Glomerular visceral epithelial cell (primary cell): ENCODE results near the gene DSCAML1.
A peak's percentile ranks its signal among the peaks of the same experiment; 100 is the strongest.

Experiments used
- DNase-seq: peaks from one replicate; pipeline ENCODE4 v3.0.0-alpha.2; 2016; ENCODE audit errors: extremely low spot score

Gene DSCAML1

DNA sequence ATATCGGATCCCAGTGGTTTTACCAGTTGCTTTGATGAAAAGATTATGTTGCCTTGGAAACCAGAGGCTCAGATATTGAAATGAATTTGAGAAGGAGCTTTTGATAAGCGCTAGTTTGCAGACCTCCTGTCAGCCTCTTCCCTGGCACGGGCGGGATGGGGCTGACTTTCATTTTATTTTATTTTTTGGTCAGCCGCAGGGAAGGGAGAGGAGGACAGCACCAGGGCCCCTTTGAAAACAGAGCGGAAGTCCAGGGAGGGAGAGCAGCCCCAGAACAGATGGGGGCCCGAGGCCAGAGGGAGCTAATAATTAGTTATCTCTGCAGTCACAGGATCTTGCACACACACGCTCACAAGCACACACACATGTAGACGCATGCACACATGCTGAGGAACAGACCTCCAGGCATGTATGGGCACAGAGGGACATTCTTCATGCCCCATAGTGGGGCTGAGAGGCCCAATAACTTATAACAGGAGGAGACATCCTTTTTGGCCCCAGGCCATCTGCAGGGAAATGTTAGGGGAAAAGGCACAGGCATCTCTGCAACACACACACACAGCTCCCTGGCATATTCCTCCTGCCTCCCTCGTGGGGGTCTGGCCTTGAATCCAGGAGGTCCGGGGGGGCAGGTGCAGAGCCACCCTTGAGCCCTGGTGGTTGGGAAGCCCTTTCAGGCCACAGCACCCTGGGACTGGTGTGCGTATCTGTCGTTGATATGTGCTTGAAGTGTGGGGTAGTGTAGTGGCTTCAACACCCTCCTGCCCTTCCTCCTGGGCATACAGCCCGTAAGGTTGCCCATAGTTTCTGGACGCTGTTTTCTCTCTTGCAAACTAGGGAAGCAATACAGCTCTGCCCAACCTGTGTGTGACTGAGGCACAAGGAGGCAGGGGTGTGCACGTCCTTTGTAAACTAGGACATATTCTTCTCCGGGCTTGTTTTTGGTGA is 352.0 kb downstream of the DSCAML1 start:
- DNase-seq, result no peak

DNA sequence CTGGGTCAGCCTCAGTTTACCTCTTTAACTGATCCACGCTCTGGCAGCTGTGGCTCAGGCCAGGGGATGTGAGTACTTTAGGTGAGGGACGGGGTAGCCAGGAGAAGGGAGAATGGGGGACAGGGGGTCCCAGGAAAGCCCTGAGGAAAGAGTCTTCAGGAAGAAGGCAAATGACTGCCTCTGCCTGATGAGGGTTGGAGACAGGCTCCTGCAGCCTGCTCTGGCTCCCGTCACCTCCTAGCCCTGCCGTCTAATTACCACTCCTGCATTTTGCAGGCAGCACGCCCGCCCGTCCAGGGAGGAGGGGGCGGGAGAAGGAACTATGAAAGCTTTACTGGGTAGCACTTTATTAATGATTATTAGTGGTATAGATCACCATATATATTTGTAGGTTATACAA is 352.8 kb downstream of the DSCAML1 start:
- DNase-seq, result no peak

DNA sequence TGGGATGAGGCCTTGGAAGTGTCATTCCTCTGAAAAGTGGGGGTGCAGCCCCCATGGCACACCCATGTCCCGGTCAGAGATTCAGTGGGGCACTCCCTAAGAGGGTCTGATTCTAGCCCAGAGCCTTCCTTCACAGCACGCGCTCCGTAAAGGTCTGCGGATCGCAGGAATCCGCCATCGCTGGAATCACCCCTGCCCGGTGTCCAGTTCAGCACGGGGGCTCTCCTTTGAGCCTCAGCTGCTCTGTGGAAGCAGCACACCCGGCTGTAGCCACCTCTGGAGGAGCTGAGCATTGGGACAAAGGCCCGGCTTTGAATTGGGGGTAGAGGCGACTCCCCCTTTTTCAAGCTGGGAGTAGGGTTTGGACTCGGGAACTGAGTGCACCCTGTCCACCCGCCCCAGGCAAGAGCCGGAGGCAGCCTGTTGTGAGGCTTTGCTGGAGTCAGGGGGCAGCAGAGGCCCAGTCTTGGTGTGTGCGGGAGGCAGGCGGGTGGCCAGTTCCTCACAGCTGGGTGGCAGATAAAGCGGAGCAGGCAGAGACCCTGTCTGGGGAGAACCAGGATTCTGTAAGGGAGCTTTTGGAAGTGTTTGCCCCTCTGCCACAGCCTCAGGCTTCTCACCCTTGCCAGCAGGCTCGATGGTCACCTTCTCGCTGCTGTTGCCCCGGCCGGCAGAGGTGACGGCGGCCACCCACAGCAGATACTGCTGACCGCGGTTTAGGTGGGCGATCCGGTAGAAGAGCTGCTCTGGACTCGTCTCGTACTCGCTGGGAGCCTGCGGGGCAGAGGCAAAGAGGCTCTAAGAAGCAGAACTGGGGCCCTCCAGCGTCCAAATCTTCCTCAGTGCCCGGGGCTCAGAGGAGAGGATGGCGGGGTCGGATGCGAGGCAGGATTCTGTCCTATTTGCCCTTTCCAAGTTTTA is 353.5 kb downstream of the DSCAML1 start:
- peak; percentile 26 for DNase-seq

DNA sequence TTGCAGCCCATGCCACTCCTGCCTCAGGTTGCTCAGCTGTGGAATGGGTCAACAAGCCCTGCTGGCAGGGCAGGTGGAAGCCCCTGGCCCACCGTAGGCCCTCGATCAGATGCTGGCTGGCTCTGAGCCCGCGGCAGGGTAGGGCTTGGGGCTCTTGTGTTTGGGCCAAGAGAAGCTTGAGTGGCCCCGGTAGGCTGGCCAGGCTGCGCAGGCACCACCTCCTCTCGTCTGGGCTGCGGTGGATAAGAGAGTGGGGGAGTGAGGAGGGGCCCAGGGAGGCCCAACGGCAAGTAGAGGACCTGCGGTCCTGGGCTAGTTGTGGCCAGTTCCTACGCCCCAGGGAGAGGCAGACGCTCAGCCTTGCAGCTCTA is 354.2 kb downstream of the DSCAML1 start:
- no peak for DNase-seq

DNA sequence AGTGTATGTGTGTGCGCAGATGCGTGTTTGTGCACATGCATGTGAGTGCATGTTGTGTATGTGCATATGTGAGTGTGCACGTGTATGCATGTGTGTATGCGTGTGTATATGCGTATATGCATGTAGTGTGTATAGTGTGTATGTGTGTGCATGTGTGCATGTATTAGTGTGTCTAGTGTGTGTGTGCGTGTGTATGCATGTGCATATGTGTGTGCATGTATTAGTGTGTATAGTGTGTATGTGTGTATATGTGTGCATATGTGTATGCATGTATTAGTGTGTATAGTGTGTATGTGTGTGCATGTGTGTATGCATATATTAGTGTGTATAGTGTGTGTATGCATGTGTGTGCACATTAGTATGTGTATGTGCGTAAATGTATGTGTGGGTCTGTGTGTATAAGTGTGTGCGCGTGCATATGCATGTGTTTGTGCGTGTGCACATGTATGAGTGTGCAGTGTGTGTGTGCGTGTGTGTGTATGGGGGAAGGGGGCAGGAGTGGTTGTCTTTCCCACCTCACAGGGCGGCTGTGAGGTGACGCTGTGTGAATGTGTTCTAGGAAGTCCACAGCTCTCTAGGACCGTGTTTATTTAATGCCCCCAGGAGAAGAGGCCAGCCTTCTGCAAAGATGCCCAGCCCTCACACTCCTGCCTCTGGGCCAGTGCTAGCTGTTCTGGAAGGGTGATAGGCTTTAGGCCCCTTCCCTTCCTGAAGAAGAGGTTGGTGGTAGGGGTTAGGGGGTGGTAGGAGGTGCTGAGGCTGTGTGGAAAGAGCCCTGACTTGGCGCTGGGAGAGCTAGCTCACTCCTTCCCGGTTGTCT is 354.8 kb downstream of the DSCAML1 start:
- no peak for DNase-seq

DNA sequence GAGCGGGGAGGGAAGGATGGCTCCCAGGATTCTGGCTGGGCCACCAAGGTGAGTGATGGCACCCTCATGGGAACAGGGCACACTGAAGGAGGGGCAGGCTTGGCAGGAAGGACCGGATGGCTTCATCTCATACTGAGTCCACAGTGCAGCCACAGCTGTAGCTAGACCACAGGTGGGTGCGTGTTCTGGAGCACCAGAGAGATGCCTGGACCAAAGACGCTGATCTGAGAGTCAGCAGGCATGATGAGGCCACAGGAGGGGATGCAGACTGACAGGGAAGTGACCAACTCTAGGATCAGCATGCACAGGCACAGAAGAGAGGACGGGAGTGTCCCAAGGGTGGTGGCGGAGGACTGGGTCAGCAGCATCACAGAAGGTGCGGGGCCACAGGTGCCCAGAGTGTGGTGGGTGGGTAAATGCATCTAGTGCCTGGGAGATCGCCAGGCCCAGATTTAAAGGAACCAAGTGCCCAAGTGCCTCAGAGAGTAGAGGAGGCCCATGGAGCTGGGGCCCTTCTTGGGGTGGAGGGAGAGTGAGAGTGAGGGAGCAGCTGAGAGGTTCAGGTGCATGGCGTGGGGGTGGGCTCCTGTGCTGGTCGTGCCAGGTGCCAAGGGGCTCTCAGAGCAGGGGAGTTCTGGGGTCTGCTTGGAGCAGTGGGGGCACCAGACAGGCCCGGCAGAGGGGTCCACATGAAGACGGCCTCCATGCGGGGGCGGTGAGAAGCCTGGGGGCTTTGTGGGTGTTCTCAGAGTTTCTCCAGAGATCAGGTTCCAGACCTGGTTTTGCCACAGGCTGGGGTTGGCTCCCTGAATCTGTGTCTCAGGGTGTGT is 355.7 kb downstream of the DSCAML1 start:
- no peak for DNase-seq

DNA sequence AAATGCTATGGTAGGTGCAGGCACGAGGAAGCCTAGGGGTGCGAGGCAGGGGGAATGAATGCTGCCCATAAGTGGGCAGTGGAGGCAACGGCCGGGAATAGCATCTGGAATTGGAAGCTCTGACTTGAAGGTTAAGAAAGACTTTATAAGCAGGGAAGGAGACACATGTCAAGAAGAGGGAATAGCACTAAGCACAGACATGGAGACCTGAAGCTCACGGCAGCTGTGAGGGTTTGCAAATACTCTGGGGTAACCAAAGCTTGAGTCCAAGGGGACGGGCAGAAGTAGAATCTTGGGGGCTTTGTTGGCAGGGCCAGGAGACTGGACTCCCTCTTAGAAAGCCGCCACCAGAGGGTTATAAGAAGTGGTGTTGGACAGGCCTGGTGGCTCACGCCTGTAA is 356.8 kb downstream of the DSCAML1 start:
- DNase-seq, result no peak

DNA sequence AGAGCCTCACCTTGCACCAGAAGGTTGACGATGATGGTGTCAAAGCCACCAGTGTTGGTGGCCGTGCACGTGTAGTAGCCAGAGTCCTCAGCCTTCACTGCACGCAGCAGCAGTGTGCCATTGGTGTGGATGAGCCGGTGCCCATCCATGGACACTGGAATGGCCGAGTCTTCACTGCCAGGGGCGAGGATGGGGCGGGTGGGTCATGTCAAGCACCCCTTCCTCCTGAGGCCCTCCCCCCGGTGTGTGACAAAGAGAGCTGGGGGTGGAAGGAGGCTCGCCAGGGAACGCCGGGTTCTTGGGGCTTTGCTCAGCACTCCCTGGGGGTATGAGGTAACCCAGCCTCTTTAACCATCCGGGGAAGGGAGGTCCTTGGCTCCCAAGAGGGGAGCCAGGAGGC is 357.8 kb downstream of the DSCAML1 start:
- no peak for DNase-seq

DNA sequence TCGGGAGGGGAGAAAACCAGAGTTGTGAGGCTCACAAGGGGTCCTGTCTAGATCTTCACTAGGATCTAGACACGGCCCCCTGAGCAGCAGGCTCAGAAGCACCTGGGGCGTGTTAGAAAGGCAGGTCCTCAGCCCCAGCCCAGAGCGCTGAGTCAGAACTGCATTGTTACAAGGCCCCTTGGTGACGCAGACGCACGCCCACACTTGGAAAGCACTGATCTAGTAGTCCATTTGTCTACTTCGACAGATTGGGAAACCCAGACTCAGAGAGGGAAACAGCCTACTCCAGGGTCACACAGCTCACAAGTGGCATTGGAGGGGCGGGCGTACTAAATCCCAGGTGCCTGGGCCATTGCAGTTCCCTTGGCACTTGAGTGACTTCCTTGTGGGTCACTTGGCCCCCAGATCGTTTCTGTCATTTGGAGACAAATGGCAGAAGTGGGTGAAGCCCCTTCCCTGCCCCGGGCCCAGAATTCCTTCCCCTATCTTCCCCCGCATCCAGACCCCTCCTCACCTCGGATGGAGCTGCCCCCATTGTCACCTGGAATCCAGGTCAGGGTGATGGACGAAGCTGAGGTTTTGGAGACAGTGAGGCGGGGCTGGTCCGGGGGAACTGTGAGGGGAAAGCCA is 358.5 kb downstream of the DSCAML1 start:
- no peak for DNase-seq

DNA sequence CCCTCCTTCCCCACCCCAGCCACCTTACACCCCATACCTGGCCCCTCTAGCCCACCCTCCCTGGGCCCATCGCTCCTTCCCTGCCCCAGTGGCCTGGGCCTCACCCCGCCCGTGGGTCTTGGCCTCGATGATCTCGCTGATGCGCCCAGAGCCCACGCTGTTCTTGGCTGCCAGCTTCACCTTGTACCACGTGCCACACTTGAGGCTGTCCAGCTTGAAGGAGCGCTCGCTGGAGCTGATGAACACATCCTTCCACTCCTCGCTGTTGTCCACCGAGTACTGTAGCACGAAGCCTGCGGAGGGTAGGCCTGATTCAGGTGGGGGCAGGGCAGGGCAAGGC is 359.3 kb downstream of the DSCAML1 start:
- no peak for DNase-seq

DNA sequence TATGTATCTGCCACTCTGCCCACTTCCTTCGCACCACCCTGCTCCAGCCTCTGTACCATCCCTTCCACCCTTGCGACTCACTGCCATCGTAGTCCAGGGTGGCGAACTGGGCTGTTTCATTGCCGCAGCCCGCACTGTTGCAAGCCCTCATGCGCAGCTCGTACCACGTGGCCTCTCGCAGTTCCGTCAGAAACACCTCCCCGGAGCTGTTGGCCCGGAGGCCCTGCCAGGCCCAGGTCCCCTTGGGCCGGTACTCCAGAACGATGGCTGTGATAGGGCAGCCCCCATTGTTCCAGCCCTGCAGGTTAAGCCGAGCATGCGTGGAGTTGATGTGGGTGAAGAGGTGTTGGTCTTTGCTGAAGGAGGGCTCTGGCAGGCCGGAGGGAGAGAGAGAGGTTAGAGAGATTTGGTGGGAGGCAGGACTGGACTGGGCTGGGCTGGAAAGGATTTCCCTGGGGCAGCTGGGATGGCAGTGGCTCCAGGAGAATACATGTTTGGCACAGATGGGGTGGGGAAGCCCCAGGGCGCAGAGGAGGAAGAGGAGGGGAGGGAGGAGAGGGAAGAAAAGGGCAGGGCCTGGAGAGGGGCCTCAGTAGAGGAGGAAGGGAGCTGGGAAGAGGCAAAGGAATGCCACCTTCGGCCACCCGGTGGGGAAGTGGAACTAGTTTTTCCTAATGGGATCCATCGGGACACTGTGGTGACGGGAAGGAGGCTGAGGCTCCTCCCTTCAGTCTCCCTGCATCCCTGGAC is 359.8 kb downstream of the DSCAML1 start:
- DNase-seq, result no peak

DNA sequence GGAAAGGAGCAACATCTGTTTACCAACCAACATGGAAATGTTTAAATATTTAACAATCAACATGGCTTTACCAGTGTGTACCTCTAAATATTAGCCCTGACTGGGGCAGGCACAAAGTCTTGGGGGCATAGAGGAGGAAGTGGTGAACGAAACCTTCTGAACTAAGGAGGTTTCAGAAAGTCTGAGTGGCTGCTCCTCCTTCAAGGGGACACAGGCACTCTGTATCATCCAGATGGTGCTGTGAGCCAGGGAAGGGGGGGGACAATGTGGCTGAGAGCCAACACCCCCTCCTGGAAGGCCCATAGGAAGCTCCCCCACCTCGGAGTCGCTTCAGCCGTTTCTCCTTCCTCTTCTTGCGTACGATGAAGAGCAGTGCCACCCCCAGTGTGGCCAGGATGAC is 361.7 kb downstream of the DSCAML1 start:
- DNase-seq, result no peak

DNA sequence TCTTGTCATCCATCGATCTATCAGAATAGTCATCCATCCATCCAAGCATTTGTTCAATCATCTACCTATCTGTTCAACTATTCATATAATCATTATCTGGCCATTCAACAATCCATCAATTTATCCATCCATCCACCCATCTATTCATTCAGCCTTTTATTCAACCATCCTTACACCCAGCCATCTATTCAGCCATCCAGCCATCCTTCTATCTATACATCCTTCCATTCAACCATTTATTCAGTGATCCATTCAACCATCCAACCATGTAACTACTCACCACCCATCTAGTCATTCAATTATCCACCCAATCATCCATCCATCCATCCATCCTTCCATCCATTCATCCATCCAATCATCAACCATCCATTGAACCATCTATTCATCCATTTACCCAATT is 362.5 kb downstream of the DSCAML1 start:
- DNase-seq, result no peak

DNA sequence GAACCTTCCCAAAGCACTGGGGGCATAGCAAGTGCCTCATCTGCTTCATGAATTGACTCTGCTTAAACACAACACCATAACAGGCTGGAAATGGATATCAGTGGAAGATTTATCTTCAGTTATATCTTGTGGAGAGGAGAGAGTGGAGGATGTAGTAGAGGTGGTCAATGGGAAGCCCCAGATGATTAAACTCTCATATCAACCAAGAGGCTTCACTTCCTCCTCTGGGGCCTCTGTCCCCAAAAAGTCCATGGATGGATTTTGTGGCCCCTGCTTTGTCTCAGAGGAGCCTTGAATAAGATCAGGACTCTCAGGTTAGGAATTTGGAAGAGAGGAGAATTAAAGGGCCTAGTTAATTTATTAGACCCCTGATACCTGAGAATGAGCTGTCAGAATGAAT is 363.3 kb downstream of the DSCAML1 start:
- DNase-seq, result no peak

DNA sequence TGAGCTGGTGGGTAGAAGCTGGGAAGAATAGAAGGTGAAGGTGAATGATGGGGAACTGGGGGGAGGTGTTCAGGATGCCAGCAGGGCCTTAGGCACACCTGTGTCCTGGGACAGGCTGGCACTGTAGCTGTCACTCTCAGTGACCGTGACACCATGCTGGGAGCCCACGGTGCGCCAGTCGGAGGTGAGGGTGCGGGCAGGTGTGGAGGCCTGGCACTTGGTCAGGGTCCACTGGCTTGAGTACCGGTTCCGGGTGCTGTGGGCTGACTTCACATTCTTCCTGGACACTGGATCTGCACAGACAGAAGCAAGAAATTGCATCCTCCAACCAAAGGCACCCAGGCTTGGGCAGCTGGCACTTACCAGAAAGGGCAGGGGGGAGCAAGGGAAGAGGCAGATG is 365.6 kb downstream of the DSCAML1 start:
- no peak for DNase-seq

DNA sequence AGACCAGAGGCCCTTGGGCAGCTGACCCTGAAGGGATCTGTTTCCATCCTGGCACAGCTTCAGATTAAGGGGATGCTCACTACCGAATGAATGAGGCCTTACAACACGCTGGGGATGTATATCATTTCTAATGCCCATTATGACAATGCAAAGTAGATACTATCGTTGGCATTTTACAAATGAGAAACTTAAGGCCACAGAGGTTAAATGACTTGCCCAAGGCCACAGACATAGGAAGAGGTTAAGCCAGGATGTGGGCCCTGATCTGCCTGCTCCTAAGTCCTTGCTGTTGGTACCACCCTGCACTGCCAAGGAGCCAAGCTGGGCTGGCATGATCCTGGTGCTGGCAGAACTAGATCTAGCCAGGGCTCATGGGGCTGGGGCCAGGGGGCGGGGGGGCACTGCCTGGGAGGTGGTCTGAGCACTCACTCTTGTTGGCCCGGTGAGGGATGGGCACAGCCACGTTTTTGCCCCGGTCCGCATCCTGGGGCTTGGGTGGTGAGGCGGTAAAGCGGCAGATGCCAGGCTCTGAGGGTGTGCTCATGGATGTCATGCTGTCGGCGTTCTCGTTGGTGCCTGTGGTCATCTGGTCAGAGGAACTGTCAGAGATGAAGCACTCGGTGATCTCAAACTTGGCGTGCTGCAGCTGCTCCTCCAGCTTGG is 366.6 kb downstream of the DSCAML1 start:
- no peak for DNase-seq

DNA sequence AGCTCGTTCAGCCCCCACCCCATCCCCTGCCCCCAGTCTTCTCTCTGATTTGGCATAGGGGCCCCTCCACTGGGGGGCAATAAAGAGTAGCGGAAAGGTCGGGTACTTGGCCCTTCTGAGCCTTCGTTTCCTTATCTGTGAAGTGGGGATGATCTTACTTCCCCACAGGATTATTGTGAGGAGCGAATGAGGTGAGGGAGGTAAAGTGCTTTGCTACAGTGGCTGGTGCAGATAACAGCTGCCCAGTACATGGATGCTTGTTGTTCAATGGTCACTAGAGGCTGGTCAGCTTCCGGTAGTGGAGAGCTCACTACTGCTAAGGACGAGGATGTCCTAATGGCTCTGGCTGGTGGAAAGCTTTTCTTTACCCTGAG is 368.2 kb downstream of the DSCAML1 start:
- no peak for DNase-seq

DNA sequence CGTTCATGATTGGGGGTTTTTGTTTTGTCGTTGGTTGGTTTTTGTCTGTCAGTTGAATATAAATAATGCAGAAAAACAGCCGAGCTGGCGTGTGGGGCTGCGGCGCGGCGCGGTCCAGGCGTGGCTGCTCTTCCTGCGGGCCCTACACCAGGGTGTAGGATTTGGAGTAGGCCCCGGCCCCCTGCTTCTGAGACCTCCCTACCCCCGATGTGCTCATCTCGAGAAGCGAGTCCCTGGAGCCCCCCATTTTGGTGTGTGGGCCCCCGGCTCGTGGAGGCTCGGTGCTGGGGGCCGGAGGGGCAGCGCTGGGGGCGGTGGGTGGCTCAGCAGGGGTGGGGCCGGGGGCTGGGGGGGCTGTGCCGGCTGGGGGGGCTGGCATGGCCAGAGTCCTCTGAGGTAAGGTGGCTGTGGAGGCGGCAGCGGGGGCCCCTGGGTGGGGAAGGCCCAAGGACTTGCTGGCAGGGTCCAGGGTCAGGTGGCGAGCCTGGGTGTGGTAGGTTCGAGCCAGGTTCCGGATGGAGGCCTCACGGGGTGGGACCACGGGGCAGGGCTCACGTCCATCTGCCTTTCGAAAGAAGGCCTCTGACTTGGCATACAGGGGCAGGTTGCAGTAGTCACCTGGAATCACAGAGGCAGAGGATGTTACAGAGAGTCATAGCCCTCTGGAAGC is 368.7 kb downstream of the DSCAML1 start:
- no peak for DNase-seq

DNA sequence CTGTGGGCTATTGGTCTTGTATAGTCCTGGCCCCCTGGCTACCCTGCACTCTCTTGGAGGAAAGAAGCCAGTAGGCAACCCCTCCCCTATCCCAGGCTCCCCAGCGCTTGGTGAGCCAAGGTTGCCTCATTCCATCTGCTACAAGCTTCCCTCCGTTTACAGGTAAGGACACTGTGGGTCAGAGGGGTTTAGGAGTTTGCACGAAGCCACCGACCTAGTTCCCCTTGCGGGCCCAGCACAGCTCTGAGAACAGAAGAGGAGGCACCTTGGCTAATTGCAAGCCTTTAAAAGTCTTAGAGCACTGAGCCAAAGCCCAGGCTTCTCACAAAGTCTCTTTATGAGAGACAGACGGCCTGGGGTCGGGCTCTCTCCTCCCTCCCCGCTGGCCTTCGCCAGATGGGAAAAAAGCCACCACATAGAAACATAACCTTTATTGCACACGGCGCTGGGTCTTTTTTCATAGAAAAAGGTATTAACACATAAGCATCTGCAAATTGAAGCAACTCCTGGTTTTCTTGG is 369.6 kb downstream of the DSCAML1 start:
- no peak for DNase-seq
